ENCODE measurements around the gene GALC. TPM values are rescaled to one million over a fixed set of nuclear protein-coding genes. Genes with fewer than 3 reads are reported as not detected.

The GALC gene
- total and polyA plus RNA-seq, 10 donors: 3.8 to 61.7 (median 35.9) TPM

- peaks cover 0 to 34% (median 15%) of the 10 kb centered on the region in 6 donors for H3K4me1 ChIP-seq
- H3K9me3 ChIP-seq: no peaks in the 10 kb centered on the region
- no peaks in the 10 kb centered on the region for H3K27me3 ChIP-seq (replicated peaks in 1 of 7)
- H3K4me3 ChIP-seq: no peak overlapping the region
- DNase-seq: no peak
- intact Hi-C loops (cut with DNase I; ENCODE audit: low total_unique reads): no loop called here
- H3K27ac ChIP-seq: no peak overlapping the region
- H3K36me3 ChIP-seq: peaks cover 0 to 63% (median 5%) of the 10 kb centered on the region in 6 donors
- 67 to 75% (median 70%) methylated on average over 6 of the region's 6 CpGs for WGBS, 5 donors
- TF ChIP-seq CTCF (IDR thresholded peaks at IDR 0.05 in 8 of 11, conservative IDR thresholded peaks at IDR 0.05 in 3 of 11): no peak
- no peak for TF ChIP-seq POLR2AphosphoS5 (IDR thresholded peaks at IDR 0.05)
- no peak for TF ChIP-seq POLR2A (IDR thresholded peaks at IDR 0.05)
These were observed 37.5 kb downstream of the GALC start for GRCh38 chr14:87955501-87955900.

GRCh38 chr14:87952307-87953094 lies 40.5 kb downstream of the GALC start:
- Histone ChIP-seq H3K36me3 (peaks cover 0 to 58% (median 5%) of the 10 kb centered on the region in 6 donors), H3K9me3 (no peaks in the 10 kb centered on the region), H3K27me3 (replicated peaks in 1 of 7) (no peaks in the 10 kb centered on the region), H3K4me3 (no peak overlapping the region), H3K27ac (peak overlapping the region; percentile 19 to 68 (median 48)), H3K4me1 (peaks cover 0 to 38% (median 15%) of the 10 kb centered on the region in 6 donors)
- WGBS, 5 donors: 19 to 28% (median 24%) methylated on average over 3 of the region's 3 CpGs
- DNase-seq: no peak
- intact Hi-C loops (cut with DNase I; ENCODE audit: low total_unique reads): no loop called here
- TF ChIP-seq POLR2A (IDR thresholded peaks at IDR 0.05): no peak
- TF ChIP-seq POLR2AphosphoS5 (IDR thresholded peaks at IDR 0.05): no peak
- no peak for TF ChIP-seq CTCF (IDR thresholded peaks at IDR 0.05 in 8 of 11, conservative IDR thresholded peaks at IDR 0.05 in 3 of 11)

- Histone ChIP-seq H3K36me3 (peaks cover 0 to 96% (median 38%) of the 10 kb centered on the region in 6 donors), H3K27me3 (replicated peaks in 1 of 7) (no peaks in the 10 kb centered on the region), H3K27ac (no peak overlapping the region), H3K9me3 (no peaks in the 10 kb centered on the region), H3K4me3 (no peak overlapping the region), H3K4me1 (peaks cover 0 to 4% (median 0%) of the 10 kb centered on the region in 6 donors)
- intact Hi-C loops (cut with DNase I; ENCODE audit: low total_unique reads): loop anchor here (5.0 to 10.0 kb wide), 2 partner anchors 70 to 222 kb away; no protein-coding TSS in a partner anchor
- 29 to 39% (median 32%) methylated on average over 4 of the region's 4 CpGs for WGBS, 5 donors
- TF ChIP-seq CTCF (IDR thresholded peaks at IDR 0.05 in 8 of 11, conservative IDR thresholded peaks at IDR 0.05 in 3 of 11) (peak; percentile 36 to 84 (median 71)), POLR2AphosphoS5 (IDR thresholded peaks at IDR 0.05) (no peak), POLR2A (IDR thresholded peaks at IDR 0.05) (no peak)
- DNase-seq: no peak
These were observed 47.9 kb downstream of the GALC start for GRCh38 chr14:87944987-87945604.

GRCh38 chr14:87940894-87941293 lies 52.1 kb downstream of the GALC start:
- no peak for TF ChIP-seq CTCF (IDR thresholded peaks at IDR 0.05 in 8 of 11, conservative IDR thresholded peaks at IDR 0.05 in 3 of 11)
- no peak for TF ChIP-seq POLR2A (IDR thresholded peaks at IDR 0.05)
- no peak for TF ChIP-seq POLR2AphosphoS5 (IDR thresholded peaks at IDR 0.05)
- intact Hi-C loops (cut with DNase I; ENCODE audit: low total_unique reads): loop anchor here (10.0 kb wide), 1 partner anchor 74 kb away; no protein-coding TSS in a partner anchor
- no peak overlapping the region for H3K4me3 ChIP-seq
- H3K27ac ChIP-seq: no peak overlapping the region
- no peak for DNase-seq
- WGBS, 5 donors: 85 to 93% (median 92%) methylated on average over 2 of the region's 2 CpGs
- H3K4me1 ChIP-seq: peaks cover 0 to 4% (median 0%) of the 10 kb centered on the region in 6 donors
- no peaks in the 10 kb centered on the region for H3K27me3 ChIP-seq (replicated peaks in 1 of 7)
- no peaks in the 10 kb centered on the region for H3K9me3 ChIP-seq
- H3K36me3 ChIP-seq: peaks cover 0 to 95% (median 30%) of the 10 kb centered on the region in 6 donors
